ENCODE data around the gene GLTP. TPM values are rescaled to one million over a fixed set of nuclear protein-coding genes. Genes with fewer than 3 reads are reported as not detected.

GLTP gene
- total and polyA plus RNA-seq, 12 donors = 24.5 to 73.7 (median 37.5) TPM

GRCh38 chr12:109816870-109817269 is 63.5 kb downstream of the GLTP start:
- TF ChIP-seq POLR2A (IDR thresholded peaks at IDR 0.05) (no peak), CTCF (IDR thresholded peaks at IDR 0.05) (no peak)
- no peaks in the 10 kb centered on the region for H3K36me3 ChIP-seq (replicated peaks in 1 of 2)
- no peaks in the 10 kb centered on the region for H3K9me3 ChIP-seq (replicated peaks in 1 of 3)
- 75 to 86% (median 81%) methylated on average over 3 to 7 of the region's 7 CpGs for WGBS, 4 donors
- H3K4me3 ChIP-seq = no peak overlapping the region
- H3K27me3 ChIP-seq = no peaks in the 10 kb centered on the region
- H3K27ac ChIP-seq = no peak overlapping the region
- no peaks in the 10 kb centered on the region for H3K4me1 ChIP-seq (replicated peaks in 1 of 2)
- DNase-seq = no peak
- intact Hi-C loops (cut with DNase I) = no loop called here

GRCh38 chr12:109815757-109816617 is 64.4 kb downstream of the GLTP start:
- H3K27me3 ChIP-seq = no peaks in the 10 kb centered on the region
- intact Hi-C loops (cut with DNase I) = no loop called here
- WGBS, 4 donors = 75 to 83% (median 82%) methylated on average over 10 of the region's 10 CpGs
- H3K27ac ChIP-seq = no peak overlapping the region
- no peak for DNase-seq
- TF ChIP-seq POLR2A (IDR thresholded peaks at IDR 0.05) (no peak), CTCF (IDR thresholded peaks at IDR 0.05) (no peak)
- no peaks in the 10 kb centered on the region for H3K9me3 ChIP-seq (replicated peaks in 1 of 3)
- H3K4me3 ChIP-seq = no peak overlapping the region
- no peaks in the 10 kb centered on the region for H3K4me1 ChIP-seq (replicated peaks in 1 of 2)
- no peaks in the 10 kb centered on the region for H3K36me3 ChIP-seq (replicated peaks in 1 of 2)

GRCh38 chr12:109815225-109815624 is 65.1 kb downstream of the GLTP start:
- no peak for DNase-seq
- H3K36me3 ChIP-seq (replicated peaks in 1 of 2) = no peaks in the 10 kb centered on the region
- H3K9me3 ChIP-seq (replicated peaks in 1 of 3) = no peaks in the 10 kb centered on the region
- no peak for TF ChIP-seq POLR2A (IDR thresholded peaks at IDR 0.05)
- TF ChIP-seq CTCF (IDR thresholded peaks at IDR 0.05) = no peak
- intact Hi-C loops (cut with DNase I) = no loop called here
- no peaks in the 10 kb centered on the region for H3K27me3 ChIP-seq
- H3K4me3 ChIP-seq = no peak overlapping the region
- no peak overlapping the region for H3K27ac ChIP-seq
- no peaks in the 10 kb centered on the region for H3K4me1 ChIP-seq (replicated peaks in 1 of 2)
- 80 to 100% (median 87%) methylated on average over 2 to 4 of the region's 4 CpGs for WGBS, 4 donors

GRCh38 chr12:109814600-109815150 is 65.7 kb downstream of the GLTP start:
- Histone ChIP-seq H3K27me3 (no peaks in the 10 kb centered on the region), H3K9me3 (replicated peaks in 1 of 3) (no peaks in the 10 kb centered on the region), H3K36me3 (replicated peaks in 1 of 2) (no peaks in the 10 kb centered on the region), H3K27ac (no peak overlapping the region), H3K4me1 (replicated peaks in 1 of 2) (no peaks in the 10 kb centered on the region), H3K4me3 (no peak overlapping the region)
- intact Hi-C loops (cut with DNase I) = no loop called here
- WGBS, 4 donors = 75 to 96% (median 79%) methylated on average over 10 to 20 of the region's 20 CpGs
- TF ChIP-seq CTCF (IDR thresholded peaks at IDR 0.05) = no peak
- no peak for TF ChIP-seq POLR2A (IDR thresholded peaks at IDR 0.05)
- no peak for DNase-seq

Data from adrenal gland (tissue), 12 donors.